Measurements from ENCODE around the gene SUGCT. TPM values are rescaled to one million over a fixed set of nuclear protein-coding genes. Genes with fewer than 3 reads are reported as not detected.

The SUGCT gene
- total RNA-seq, 1 donor from 2014 or later: 9.8 TPM

- Histone ChIP-seq H3K27ac (no peak overlapping the region), H3K4me1 (peaks cover 0 to 8% of the 10 kb centered on the region in 2 donors), H3K36me3 (no peaks in the 10 kb centered on the region), H3K4me3 (no peak overlapping the region), H3K9me3 (no peaks in the 10 kb centered on the region), H3K27me3 (no peaks in the 10 kb centered on the region)
- TF ChIP-seq, protein P1, sequence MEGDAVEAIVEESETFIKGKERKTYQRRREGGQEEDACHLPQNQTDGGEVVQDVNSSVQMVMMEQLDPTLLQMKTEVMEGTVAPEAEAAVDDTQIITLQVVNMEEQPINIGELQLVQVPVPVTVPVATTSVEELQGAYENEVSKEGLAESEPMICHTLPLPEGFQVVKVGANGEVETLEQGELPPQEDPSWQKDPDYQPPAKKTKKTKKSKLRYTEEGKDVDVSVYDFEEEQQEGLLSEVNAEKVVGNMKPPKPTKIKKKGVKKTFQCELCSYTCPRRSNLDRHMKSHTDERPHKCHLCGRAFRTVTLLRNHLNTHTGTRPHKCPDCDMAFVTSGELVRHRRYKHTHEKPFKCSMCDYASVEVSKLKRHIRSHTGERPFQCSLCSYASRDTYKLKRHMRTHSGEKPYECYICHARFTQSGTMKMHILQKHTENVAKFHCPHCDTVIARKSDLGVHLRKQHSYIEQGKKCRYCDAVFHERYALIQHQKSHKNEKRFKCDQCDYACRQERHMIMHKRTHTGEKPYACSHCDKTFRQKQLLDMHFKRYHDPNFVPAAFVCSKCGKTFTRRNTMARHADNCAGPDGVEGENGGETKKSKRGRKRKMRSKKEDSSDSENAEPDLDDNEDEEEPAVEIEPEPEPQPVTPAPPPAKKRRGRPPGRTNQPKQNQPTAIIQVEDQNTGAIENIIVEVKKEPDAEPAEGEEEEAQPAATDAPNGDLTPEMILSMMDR (IDR thresholded peaks at IDR 0.05): no peak
- DNase-seq (ENCODE audit: low spot score in 2 of 2): no peak
- intact Hi-C loops (cut with DNase I): no loop called here
Observed at GRCh38 chr7:40833191-40833887, 698.5 kb downstream of the SUGCT start.

- no peaks in the 10 kb centered on the region for H3K27me3 ChIP-seq
- H3K4me3 ChIP-seq: no peak overlapping the region
- DNase-seq (ENCODE audit: low spot score in 2 of 2): no peak
- no peak overlapping the region for H3K27ac ChIP-seq
- no peaks in the 10 kb centered on the region for H3K9me3 ChIP-seq
- intact Hi-C loops (cut with DNase I): no loop called here
- TF ChIP-seq, protein P1 (IDR thresholded peaks at IDR 0.05): no peak
- no peaks in the 10 kb centered on the region for H3K36me3 ChIP-seq
- H3K4me1 ChIP-seq: peaks cover 0 to 8% of the 10 kb centered on the region in 2 donors
Observed at GRCh38 chr7:40833888-40834234, 699.1 kb downstream of the SUGCT start.

GRCh38 chr7:40836218-40836617 is 701.4 kb downstream of the SUGCT start:
- Histone ChIP-seq H3K36me3 (no peaks in the 10 kb centered on the region), H3K4me3 (no peak overlapping the region), H3K9me3 (no peaks in the 10 kb centered on the region), H3K27me3 (no peaks in the 10 kb centered on the region), H3K27ac (no peak overlapping the region), H3K4me1 (no peaks in the 10 kb centered on the region)
- TF ChIP-seq, protein P1 (IDR thresholded peaks at IDR 0.05): no peak
- intact Hi-C loops (cut with DNase I): no loop called here
- no peak for DNase-seq (ENCODE audit: low spot score in 2 of 2)

DNA sequence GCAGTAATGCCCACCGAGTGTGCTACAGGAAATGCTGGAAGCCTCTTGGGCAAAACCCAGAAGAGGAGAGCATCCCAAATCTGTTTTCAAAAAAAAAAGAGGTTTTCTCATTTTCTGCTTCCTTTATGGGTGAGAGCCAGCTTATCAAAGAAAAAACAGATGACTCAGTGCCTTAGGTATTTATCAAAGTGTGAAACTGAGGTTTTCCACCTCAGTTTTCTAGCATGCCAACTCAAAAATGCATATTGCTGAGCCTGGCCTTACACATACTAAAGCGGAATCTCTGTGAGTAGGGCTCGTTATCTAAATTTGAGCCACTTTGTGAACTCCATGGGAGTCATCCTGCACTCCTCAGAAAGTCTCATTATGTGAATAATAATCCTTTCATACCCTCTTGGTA is 705.1 kb downstream of the SUGCT start:
- H3K27ac ChIP-seq: peak overlapping the region in 1 of 2 donors; percentile 42
- no peaks in the 10 kb centered on the region for H3K9me3 ChIP-seq
- no peaks in the 10 kb centered on the region for H3K36me3 ChIP-seq
- H3K4me1 ChIP-seq: peaks cover 0 to 6% of the 10 kb centered on the region in 2 donors
- DNase-seq (ENCODE audit: low spot score in 2 of 2): no peak
- no peaks in the 10 kb centered on the region for H3K27me3 ChIP-seq
- H3K4me3 ChIP-seq: no peak overlapping the region
- intact Hi-C loops (cut with DNase I): no loop called here
- TF ChIP-seq, protein P1 (IDR thresholded peaks at IDR 0.05): no peak

- intact Hi-C loops (cut with DNase I): no loop called here
- Histone ChIP-seq H3K4me3 (no peak overlapping the region), H3K27ac (no peak overlapping the region), H3K9me3 (no peaks in the 10 kb centered on the region), H3K36me3 (no peaks in the 10 kb centered on the region), H3K4me1 (peaks cover 0 to 6% of the 10 kb centered on the region in 2 donors), H3K27me3 (no peaks in the 10 kb centered on the region)
- DNase-seq (ENCODE audit: low spot score in 2 of 2): no peak
- TF ChIP-seq, protein P1 (IDR thresholded peaks at IDR 0.05): no peak
Observed at GRCh38 chr7:40840990-40841389, 706.2 kb downstream of the SUGCT start.
